Measurements from ENCODE around the gene PTPRM.

PTPRM gene

DNA sequence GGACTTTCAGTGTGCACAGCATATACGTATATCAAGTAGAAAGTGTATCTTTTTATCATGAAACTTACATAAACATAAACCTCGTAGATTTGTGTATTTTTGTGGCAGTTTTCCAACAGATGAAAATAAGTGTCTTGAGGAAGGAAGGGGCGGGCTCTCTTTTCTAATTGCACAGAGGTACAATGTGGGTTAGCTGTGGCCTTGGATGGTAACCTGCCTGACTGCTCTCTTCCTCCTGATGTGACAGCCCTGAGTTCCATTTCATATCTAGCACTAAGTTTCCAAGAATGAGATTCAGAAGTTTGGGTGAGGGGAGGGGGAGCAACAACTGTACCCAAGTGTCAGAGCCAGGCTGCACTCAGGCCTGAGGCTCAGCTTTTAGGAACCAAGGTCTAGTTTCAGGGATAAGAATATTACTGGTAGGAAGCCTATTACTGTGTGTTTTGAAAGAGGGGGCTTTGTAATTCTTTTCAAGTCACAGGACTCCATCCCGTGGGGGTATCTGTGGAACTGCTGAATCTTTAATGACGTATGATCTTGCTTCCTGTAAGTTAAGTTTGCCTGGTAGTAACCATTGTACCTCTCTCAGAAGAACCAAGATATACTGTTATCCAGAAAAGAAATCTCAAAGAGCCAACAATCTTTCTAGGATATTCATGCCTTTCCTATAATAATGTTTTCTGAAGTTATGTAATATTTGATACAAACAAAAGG, 483.7 kb downstream of the PTPRM start:
- no peaks in the 10 kb centered on the region for H3K4me1 ChIP-seq (ENCODE audit: control insufficient read depth, low read length)

GRCh38 chr18:8051453-8051852, 484.3 kb downstream of the PTPRM start:
- Histone ChIP-seq H3K79me2 (ENCODE audit: control insufficient read depth, low read length) (no peaks in the 10 kb centered on the region), H3K27ac (ENCODE audit: low read depth, low read length) (no peak overlapping the region), H4K20me1 (ENCODE audit: control insufficient read depth, insufficient read depth, low read depth, low read length) (no peaks in the 10 kb centered on the region), H3K9me3 (ENCODE audit: control insufficient read depth, insufficient read depth, low read length) (no peaks in the 10 kb centered on the region), H3K27me3 (ENCODE audit: control insufficient read depth, low read length) (no peaks in the 10 kb centered on the region), H3F3A (ENCODE audit: control insufficient read depth, insufficient read depth) (no peaks in the 10 kb centered on the region), H3K4me1 (ENCODE audit: control insufficient read depth, low read length) (no peaks in the 10 kb centered on the region), H3K4me2 (ENCODE audit: low read length) (no peak overlapping the region), H3K36me3 (ENCODE audit: control insufficient read depth, low read length) (no peaks in the 10 kb centered on the region), H3K4me3 (ENCODE audit: low read length) (no peak overlapping the region), H3K9me2 (replicated peaks; ENCODE audit: control insufficient read depth, low read length) (no peaks in the 10 kb centered on the region)
- no peak for TF ChIP-seq EZH2phosphoT487 (IDR thresholded peaks at IDR 0.05; ENCODE audit: borderline replicate concordance, low read length)
- no peak for TF ChIP-seq CTCF (IDR thresholded peaks at IDR 0.05; ENCODE audit: low read depth, low read length, poor library complexity, severe bottlenecking)

More for the DNA sequence above, 483.7 kb downstream of the PTPRM start:
- no peaks in the 10 kb centered on the region for H3K36me3 ChIP-seq (ENCODE audit: control insufficient read depth, low read length)
- no peaks in the 10 kb centered on the region for H3K27me3 ChIP-seq (ENCODE audit: control insufficient read depth, low read length)
- no peak overlapping the region for H3K4me2 ChIP-seq (ENCODE audit: low read length)
- no peak overlapping the region for H3K4me3 ChIP-seq (ENCODE audit: low read length)
- no peaks in the 10 kb centered on the region for H4K20me1 ChIP-seq (ENCODE audit: control insufficient read depth, insufficient read depth, low read depth, low read length)
- no peak for TF ChIP-seq CTCF (IDR thresholded peaks at IDR 0.05; ENCODE audit: low read depth, low read length, poor library complexity, severe bottlenecking)
- TF ChIP-seq EZH2phosphoT487 (IDR thresholded peaks at IDR 0.05; ENCODE audit: borderline replicate concordance, low read length), result no peak
- no peaks in the 10 kb centered on the region for H3K79me2 ChIP-seq (ENCODE audit: control insufficient read depth, low read length)
- no peaks in the 10 kb centered on the region for H3K9me3 ChIP-seq (ENCODE audit: control insufficient read depth, insufficient read depth, low read length)
- H3K27ac ChIP-seq (ENCODE audit: low read depth, low read length), result no peak overlapping the region
- H3F3A ChIP-seq (ENCODE audit: control insufficient read depth, insufficient read depth), result no peaks in the 10 kb centered on the region
- H3K9me2 ChIP-seq (replicated peaks; ENCODE audit: control insufficient read depth, low read length), result no peaks in the 10 kb centered on the region

DNA sequence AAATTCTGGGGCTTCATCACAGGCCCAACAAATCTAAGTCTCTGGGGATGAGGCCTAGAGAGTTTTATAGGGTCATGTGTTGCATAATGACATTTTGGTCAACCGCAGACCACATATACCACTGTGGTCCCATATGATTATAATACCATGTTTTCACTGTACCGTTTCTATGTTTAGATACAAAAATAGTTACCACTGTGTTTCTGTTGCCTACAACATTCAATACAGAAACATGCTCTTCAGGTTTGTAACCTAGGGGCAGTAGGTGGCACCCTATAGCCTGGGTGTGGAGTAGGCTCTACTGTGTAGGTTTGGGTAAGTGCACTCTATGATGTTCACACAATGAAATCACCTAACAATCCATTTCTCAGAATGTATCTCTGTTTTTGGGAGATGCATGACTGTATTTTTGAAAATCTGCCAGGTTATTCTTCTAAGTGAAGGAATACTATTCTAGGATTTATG, 485.2 kb downstream of the PTPRM start:
- H3K36me3 ChIP-seq (ENCODE audit: control insufficient read depth, low read length), result no peaks in the 10 kb centered on the region
- no peaks in the 10 kb centered on the region for H3F3A ChIP-seq (ENCODE audit: control insufficient read depth, insufficient read depth)
- H3K4me2 ChIP-seq (ENCODE audit: low read length), result no peak overlapping the region
- H3K27ac ChIP-seq (ENCODE audit: low read depth, low read length), result no peak overlapping the region
- no peaks in the 10 kb centered on the region for H3K27me3 ChIP-seq (ENCODE audit: control insufficient read depth, low read length)
- H3K9me2 ChIP-seq (replicated peaks; ENCODE audit: control insufficient read depth, low read length), result no peaks in the 10 kb centered on the region
- H3K79me2 ChIP-seq (ENCODE audit: control insufficient read depth, low read length), result no peaks in the 10 kb centered on the region
- H3K4me1 ChIP-seq (ENCODE audit: control insufficient read depth, low read length), result no peaks in the 10 kb centered on the region
- no peaks in the 10 kb centered on the region for H3K9me3 ChIP-seq (ENCODE audit: control insufficient read depth, insufficient read depth, low read length)
- TF ChIP-seq EZH2phosphoT487 (IDR thresholded peaks at IDR 0.05; ENCODE audit: borderline replicate concordance, low read length) (no peak), CTCF (IDR thresholded peaks at IDR 0.05; ENCODE audit: low read depth, low read length, poor library complexity, severe bottlenecking) (no peak)
- no peaks in the 10 kb centered on the region for H4K20me1 ChIP-seq (ENCODE audit: control insufficient read depth, insufficient read depth, low read depth, low read length)
- no peak overlapping the region for H3K4me3 ChIP-seq (ENCODE audit: low read length)
